Measurements from ENCODE around the gene KCNIP4. TPM values are rescaled to one million over a fixed set of nuclear protein-coding genes. Genes with fewer than 3 reads are reported as not detected.

Gene KCNIP4
- total RNA-seq, 3 donors from 2014 or later = 0.96 to 11.3 (median 2.4) TPM

- no peak for DNase-seq
- no peaks in the 10 kb centered on the region for H3K4me1 ChIP-seq (ENCODE audit: low read depth)
- ATAC-seq = no peak
- H3K9me3 ChIP-seq = no peaks in the 10 kb centered on the region
- intact Hi-C loops (cut with DNase I, micrococcal nuclease) = loop anchor here in 1 of 2 donors (10.0 kb wide), 1 partner anchor 605 kb away; no protein-coding TSS in a partner anchor
- no peak overlapping the region for H3K4me3 ChIP-seq
- H3K36me3 ChIP-seq (ENCODE audit: low read depth) = no peaks in the 10 kb centered on the region
- TF ChIP-seq, protein P1, sequence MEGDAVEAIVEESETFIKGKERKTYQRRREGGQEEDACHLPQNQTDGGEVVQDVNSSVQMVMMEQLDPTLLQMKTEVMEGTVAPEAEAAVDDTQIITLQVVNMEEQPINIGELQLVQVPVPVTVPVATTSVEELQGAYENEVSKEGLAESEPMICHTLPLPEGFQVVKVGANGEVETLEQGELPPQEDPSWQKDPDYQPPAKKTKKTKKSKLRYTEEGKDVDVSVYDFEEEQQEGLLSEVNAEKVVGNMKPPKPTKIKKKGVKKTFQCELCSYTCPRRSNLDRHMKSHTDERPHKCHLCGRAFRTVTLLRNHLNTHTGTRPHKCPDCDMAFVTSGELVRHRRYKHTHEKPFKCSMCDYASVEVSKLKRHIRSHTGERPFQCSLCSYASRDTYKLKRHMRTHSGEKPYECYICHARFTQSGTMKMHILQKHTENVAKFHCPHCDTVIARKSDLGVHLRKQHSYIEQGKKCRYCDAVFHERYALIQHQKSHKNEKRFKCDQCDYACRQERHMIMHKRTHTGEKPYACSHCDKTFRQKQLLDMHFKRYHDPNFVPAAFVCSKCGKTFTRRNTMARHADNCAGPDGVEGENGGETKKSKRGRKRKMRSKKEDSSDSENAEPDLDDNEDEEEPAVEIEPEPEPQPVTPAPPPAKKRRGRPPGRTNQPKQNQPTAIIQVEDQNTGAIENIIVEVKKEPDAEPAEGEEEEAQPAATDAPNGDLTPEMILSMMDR (IDR thresholded peaks at IDR 0.05) = no peak
Observed at GRCh38 chr4:21780148-21780547, 168.4 kb downstream of the KCNIP4 start.

- TF ChIP-seq, protein P1 (IDR thresholded peaks at IDR 0.05) = no peak
Observed at GRCh38 chr4:21778702-21779101, 169.9 kb downstream of the KCNIP4 start.

DNA sequence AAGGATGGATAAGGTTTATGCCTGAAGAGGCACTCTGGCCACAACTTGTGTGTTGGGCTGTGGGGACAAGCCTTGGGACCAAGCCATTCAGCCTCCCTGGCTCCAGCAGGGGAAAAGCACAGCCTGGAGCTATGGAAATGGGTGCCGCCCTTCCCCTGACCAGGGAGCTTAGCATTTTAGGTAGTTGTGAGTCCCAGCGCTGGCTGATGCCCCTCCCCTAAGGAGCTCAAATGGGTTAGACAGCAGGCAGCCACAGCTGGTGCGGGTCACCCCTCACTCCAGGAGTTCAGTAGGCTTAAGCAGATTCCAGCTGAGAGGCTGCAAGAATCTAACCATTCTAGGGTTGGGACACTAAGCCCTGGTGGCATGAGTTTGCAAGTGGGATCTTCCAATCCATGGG lies 172.9 kb downstream of the KCNIP4 start:
- ATAC-seq (no peak), DNase-seq (no peak)
- intact Hi-C loops (cut with DNase I, micrococcal nuclease) = no loop called here
- H3K36me3 ChIP-seq (ENCODE audit: low read depth) = no peaks in the 10 kb centered on the region
- H3K4me1 ChIP-seq (ENCODE audit: low read depth) = no peaks in the 10 kb centered on the region
- no peaks in the 10 kb centered on the region for H3K9me3 ChIP-seq
- TF ChIP-seq, protein P1 (IDR thresholded peaks at IDR 0.05) = no peak
- H3K4me3 ChIP-seq = no peak overlapping the region

More at GRCh38 chr4:21778702-21779101, 169.9 kb downstream of the KCNIP4 start:
- no peak for DNase-seq
- Histone ChIP-seq H3K9me3 (no peaks in the 10 kb centered on the region), H3K36me3 (ENCODE audit: low read depth) (no peaks in the 10 kb centered on the region), H3K4me1 (ENCODE audit: low read depth) (no peaks in the 10 kb centered on the region), H3K4me3 (no peak overlapping the region)
- no peak for ATAC-seq
- intact Hi-C loops (cut with DNase I, micrococcal nuclease) = no loop called here

DNA sequence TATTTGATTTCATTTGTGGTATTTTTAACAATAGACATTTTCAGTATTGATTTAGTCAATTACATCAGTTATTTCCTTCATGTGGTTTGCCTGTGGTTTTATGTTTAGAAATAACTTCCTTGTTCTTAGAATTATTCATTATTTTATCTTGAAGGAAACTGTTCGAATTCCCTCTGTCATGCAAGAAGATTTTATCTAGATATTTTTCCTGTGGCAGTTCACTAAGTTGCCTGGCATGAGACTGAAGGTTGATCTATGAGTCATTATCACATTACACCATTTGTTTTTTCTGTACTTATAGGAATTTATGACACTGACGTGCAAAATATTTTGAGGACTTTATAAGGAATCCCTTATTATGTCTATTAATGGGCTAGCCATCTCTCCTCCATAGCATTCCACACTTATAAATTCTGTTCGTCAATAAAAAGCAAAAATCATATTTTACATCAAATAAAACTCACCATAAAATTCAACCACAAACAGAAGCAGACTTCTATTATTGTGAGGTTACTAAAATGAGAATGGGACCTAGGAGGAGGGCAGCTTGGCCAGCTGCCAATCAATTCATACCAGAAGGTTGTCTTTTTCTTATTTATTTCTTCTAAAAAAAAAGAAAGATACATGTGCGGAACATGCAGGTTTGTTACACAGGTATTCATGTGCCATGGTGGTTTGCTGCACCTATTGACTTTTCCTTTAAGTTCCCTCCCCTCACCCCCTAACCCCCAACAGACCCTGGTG lies 179.0 kb downstream of the KCNIP4 start:
- TF ChIP-seq, protein P1 (IDR thresholded peaks at IDR 0.05) = no peak
- no peak for ATAC-seq
- Histone ChIP-seq H3K36me3 (ENCODE audit: low read depth) (no peaks in the 10 kb centered on the region), H3K9me3 (no peaks in the 10 kb centered on the region), H3K4me3 (no peak overlapping the region), H3K4me1 (ENCODE audit: low read depth) (no peaks in the 10 kb centered on the region)
- intact Hi-C loops (cut with DNase I, micrococcal nuclease) = loop anchor here (5.0 kb wide), 1 partner anchor 257 kb away; no protein-coding TSS in a partner anchor
- no peak for DNase-seq

DNA sequence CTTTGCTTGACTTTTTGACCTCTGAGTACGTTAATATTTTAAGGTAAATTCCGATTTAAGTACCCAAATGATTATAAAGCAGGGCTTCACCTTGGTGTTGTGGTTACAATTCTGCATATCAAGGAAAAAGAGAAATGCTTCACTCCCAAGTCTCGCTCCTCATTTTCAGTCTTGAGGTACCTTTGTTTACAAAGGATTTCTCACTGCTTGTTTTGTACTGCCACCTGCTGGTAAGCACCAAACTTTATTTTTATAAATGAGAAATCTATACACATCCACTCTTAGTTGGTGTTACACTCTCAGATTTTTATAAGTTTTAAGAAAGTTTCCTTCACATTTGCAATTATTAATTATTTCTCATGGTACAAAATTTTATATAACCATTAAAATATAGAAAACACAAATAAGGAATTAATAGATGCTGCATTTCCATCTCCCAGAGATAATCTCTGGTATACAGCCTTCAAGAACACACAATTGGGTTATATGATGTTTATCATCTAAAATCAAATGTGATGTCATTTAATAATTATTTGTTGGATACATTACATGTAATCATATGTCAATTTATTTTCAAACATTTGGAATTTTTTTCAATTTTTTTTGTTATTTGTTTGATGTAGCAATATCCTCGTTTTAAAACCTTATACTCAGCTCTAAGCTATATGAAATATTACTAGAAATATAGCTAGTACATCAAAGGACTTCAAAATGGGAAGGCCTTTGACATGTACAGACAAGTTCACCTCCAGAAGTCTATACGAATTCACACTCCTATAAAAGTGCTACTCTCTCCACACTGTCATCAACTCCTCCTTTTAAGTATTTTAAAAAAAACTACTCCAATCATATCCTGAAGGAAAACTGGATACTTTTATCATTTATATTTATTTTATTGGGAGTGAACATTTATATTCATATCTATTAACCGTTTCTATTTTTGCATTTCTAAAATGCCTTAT lies 179.9 kb downstream of the KCNIP4 start:
- TF ChIP-seq, protein P1 (IDR thresholded peaks at IDR 0.05) = peak; percentile 62
- Histone ChIP-seq H3K4me3 (no peak overlapping the region), H3K4me1 (ENCODE audit: low read depth) (no peaks in the 10 kb centered on the region), H3K36me3 (ENCODE audit: low read depth) (no peaks in the 10 kb centered on the region), H3K9me3 (no peaks in the 10 kb centered on the region)
- DNase-seq (peak in 1 of 3 donors; percentile 24), ATAC-seq (peak; percentile 41)
- intact Hi-C loops (cut with DNase I, micrococcal nuclease) = loop anchor here (5.0 kb wide), 1 partner anchor 256 kb away; no protein-coding TSS in a partner anchor
